HG03457 (cell line): ENCODE results near the gene TCERG1L.
"Not testable (repeated sequence)": the region's sequence is repeated elsewhere in the genome, so short reads cannot be mapped to it uniquely, and the experiment has no call there.

ENCODE experiments used
- ATAC-seq: cut with Tn5 transposase; IDR thresholded peaks from one replicate; pipeline ENCODE4 v1.9.1; 2021; ENCODE audit warnings: moderate number of reproducible peaks; ENCODE audit not compliant: unreplicated experiment

The TCERG1L gene

GRCh38 chr10:131150126-131150525, 161.4 kb downstream of the TCERG1L start:
- no peak for ATAC-seq

GRCh38 chr10:131149586-131149985, 161.9 kb downstream of the TCERG1L start:
- ATAC-seq, result no peak

GRCh38 chr10:131149111-131149510, 162.4 kb downstream of the TCERG1L start:
- ATAC-seq, result no peak

GRCh38 chr10:131148270-131148669, 163.3 kb downstream of the TCERG1L start:
- no peak for ATAC-seq

- no peak for ATAC-seq
These were observed 164.1 kb downstream of the TCERG1L start for GRCh38 chr10:131147301-131147975.

- ATAC-seq, result no peak
These were observed 164.7 kb downstream of the TCERG1L start for GRCh38 chr10:131146790-131147189.

GRCh38 chr10:131145756-131146155, 165.8 kb downstream of the TCERG1L start:
- ATAC-seq, result no peak

- ATAC-seq, result no peak
These were observed 166.7 kb downstream of the TCERG1L start for GRCh38 chr10:131144711-131145375.

- ATAC-seq, result no peak
These were observed 167.3 kb downstream of the TCERG1L start for GRCh38 chr10:131144196-131144595.

GRCh38 chr10:131143425-131144165, 167.9 kb downstream of the TCERG1L start:
- ATAC-seq, result no peak

GRCh38 chr10:131142517-131143380, 168.8 kb downstream of the TCERG1L start:
- ATAC-seq, result no peak

GRCh38 chr10:131141645-131142516, 169.6 kb downstream of the TCERG1L start:
- ATAC-seq, result no peak

GRCh38 chr10:131141207-131141606, 170.3 kb downstream of the TCERG1L start:
- no peak for ATAC-seq

- ATAC-seq, result no peak
These were observed 170.9 kb downstream of the TCERG1L start for GRCh38 chr10:131140606-131141005.

GRCh38 chr10:131137223-131137622, 174.3 kb downstream of the TCERG1L start:
- no peak for ATAC-seq

- ATAC-seq, result not testable (repeated sequence)
These were observed 175.2 kb downstream of the TCERG1L start for GRCh38 chr10:131136336-131136735.

GRCh38 chr10:131135716-131136115, 175.8 kb downstream of the TCERG1L start:
- no peak for ATAC-seq

- no peak for ATAC-seq
These were observed 176.9 kb downstream of the TCERG1L start for GRCh38 chr10:131134651-131135050.

- ATAC-seq, result no peak
These were observed 177.4 kb downstream of the TCERG1L start for GRCh38 chr10:131134001-131134576.

GRCh38 chr10:131132681-131133080, 178.8 kb downstream of the TCERG1L start:
- no peak for ATAC-seq
